Chondrocyte (in vitro differentiated cells): ENCODE measurements around the gene FBXO34. TPM values are rescaled to one million over a fixed set of nuclear protein-coding genes. Genes with fewer than 3 reads are reported as not detected.

Experiments
- DNase-seq: peaks from one replicate; pipeline ENCODE4 v3.0.0; 2021; ENCODE audit warnings: mixed read lengths, low spot score
- H3K27ac Mint-ChIP-seq: one replicate; pipeline ENCODE4 v1.8.0; 2021; ENCODE audit warnings: mild to moderate bottlenecking, moderate library complexity, mixed read lengths; ENCODE audit not compliant: unreplicated experiment
- H3K27me3 Mint-ChIP-seq: 2 replicates; pipeline ENCODE4 v1.8.0; 2021; ENCODE audit warnings: low read depth, mixed read lengths
- H3K36me3 Mint-ChIP-seq: 2 replicates; pipeline ENCODE4 v1.8.0; 2021; ENCODE audit warnings: low read depth, mixed read lengths
- H3K4me1 Mint-ChIP-seq: 2 replicates; pipeline ENCODE4 v1.8.0; 2021; ENCODE audit warnings: low read depth, mild to moderate bottlenecking, mixed read lengths
- H3K4me3 Mint-ChIP-seq: one replicate; pipeline ENCODE4 v1.8.0; 2021; ENCODE audit warnings: mild to moderate bottlenecking, moderate library complexity, mixed read lengths; ENCODE audit not compliant: unreplicated experiment
- H3K9me3 Mint-ChIP-seq: 2 replicates; pipeline ENCODE4 v1.8.0; 2021; ENCODE audit warnings: low read depth, mixed read lengths
- total RNA-seq: library from RNA; stranded (reverse); gene quantifications from 3 replicates; pipeline ENCODE4 v1.2.1, GENCODE V29; 2021
- TF ChIP-seq, protein P1 (sequence below): fragments of 200-600 bp; sonication (generic); IDR thresholded peaks from 2 replicates; pipeline ENCODE4 v1.5.0; 2021; ENCODE audit warnings: antibody characterized with exemption, mild to moderate bottlenecking, moderate library complexity

Gene FBXO34
- total RNA-seq, 1 donor from 2014 or later, result 18.9 TPM

- Mint-ChIP-seq H3K27ac (peak overlapping the region; percentile 84), H3K4me1 (peaks cover 43% of the 10 kb centered on the region), H3K27me3 (no peaks in the 10 kb centered on the region), H3K36me3 (peaks cover 3% of the 10 kb centered on the region), H3K9me3 (no peaks in the 10 kb centered on the region), H3K4me3 (no peak overlapping the region)
- TF ChIP-seq, protein P1, sequence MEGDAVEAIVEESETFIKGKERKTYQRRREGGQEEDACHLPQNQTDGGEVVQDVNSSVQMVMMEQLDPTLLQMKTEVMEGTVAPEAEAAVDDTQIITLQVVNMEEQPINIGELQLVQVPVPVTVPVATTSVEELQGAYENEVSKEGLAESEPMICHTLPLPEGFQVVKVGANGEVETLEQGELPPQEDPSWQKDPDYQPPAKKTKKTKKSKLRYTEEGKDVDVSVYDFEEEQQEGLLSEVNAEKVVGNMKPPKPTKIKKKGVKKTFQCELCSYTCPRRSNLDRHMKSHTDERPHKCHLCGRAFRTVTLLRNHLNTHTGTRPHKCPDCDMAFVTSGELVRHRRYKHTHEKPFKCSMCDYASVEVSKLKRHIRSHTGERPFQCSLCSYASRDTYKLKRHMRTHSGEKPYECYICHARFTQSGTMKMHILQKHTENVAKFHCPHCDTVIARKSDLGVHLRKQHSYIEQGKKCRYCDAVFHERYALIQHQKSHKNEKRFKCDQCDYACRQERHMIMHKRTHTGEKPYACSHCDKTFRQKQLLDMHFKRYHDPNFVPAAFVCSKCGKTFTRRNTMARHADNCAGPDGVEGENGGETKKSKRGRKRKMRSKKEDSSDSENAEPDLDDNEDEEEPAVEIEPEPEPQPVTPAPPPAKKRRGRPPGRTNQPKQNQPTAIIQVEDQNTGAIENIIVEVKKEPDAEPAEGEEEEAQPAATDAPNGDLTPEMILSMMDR, result no peak
- no peak for DNase-seq
Observed at GRCh38 chr14:55301437-55302121, 30.4 kb downstream of the FBXO34 start.

- Mint-ChIP-seq H3K36me3 (peaks cover 3% of the 10 kb centered on the region), H3K27ac (peak overlapping the region; percentile 17), H3K9me3 (no peaks in the 10 kb centered on the region), H3K4me3 (no peak overlapping the region), H3K27me3 (no peaks in the 10 kb centered on the region), H3K4me1 (peaks cover 44% of the 10 kb centered on the region)
- TF ChIP-seq, protein P1, result no peak
- no peak for DNase-seq
Observed at GRCh38 chr14:55302367-55303124, 31.3 kb downstream of the FBXO34 start.

DNA sequence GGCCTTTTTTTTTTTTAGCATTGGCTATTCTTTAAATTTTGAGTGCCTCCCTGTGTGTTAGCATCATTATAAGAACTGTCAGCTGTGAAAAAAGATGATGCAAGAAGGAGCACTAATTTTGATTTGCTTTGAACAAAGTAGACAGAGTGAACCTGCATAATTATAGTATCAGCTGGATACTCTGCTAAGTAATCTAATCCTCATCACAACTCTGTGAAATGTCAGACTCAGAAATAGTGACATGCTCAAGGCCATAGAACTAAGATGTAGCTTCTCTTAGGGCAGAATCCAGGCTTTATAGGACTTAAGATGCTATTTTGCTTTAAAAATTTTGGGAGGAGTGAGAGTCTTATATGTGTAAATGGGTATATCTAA is 31.9 kb downstream of the FBXO34 start:
- no peak overlapping the region for H3K4me3 Mint-ChIP-seq
- H3K4me1 Mint-ChIP-seq, result peaks cover 42% of the 10 kb centered on the region
- no peak for DNase-seq
- H3K27me3 Mint-ChIP-seq, result no peaks in the 10 kb centered on the region
- H3K9me3 Mint-ChIP-seq, result no peaks in the 10 kb centered on the region
- peaks cover 3% of the 10 kb centered on the region for H3K36me3 Mint-ChIP-seq
- TF ChIP-seq, protein P1, result no peak
- H3K27ac Mint-ChIP-seq, result no peak overlapping the region

GRCh38 chr14:55303691-55304145 is 32.5 kb downstream of the FBXO34 start:
- TF ChIP-seq, protein P1, result no peak
- H3K4me1 Mint-ChIP-seq, result peaks cover 40% of the 10 kb centered on the region
- H3K27me3 Mint-ChIP-seq, result no peaks in the 10 kb centered on the region
- no peak overlapping the region for H3K4me3 Mint-ChIP-seq
- peak overlapping the region; percentile 24 for H3K27ac Mint-ChIP-seq
- H3K9me3 Mint-ChIP-seq, result no peaks in the 10 kb centered on the region
- H3K36me3 Mint-ChIP-seq, result peaks cover 3% of the 10 kb centered on the region
- DNase-seq, result no peak

GRCh38 chr14:55306938-55307589 is 35.8 kb downstream of the FBXO34 start:
- peaks cover 46% of the 10 kb centered on the region for H3K4me1 Mint-ChIP-seq
- H3K9me3 Mint-ChIP-seq, result no peaks in the 10 kb centered on the region
- no peak overlapping the region for H3K4me3 Mint-ChIP-seq
- H3K27ac Mint-ChIP-seq, result no peak overlapping the region
- TF ChIP-seq, protein P1, result no peak
- no peaks in the 10 kb centered on the region for H3K27me3 Mint-ChIP-seq
- H3K36me3 Mint-ChIP-seq, result no peaks in the 10 kb centered on the region
- DNase-seq, result no peak
